Neuronal stem cell (in vitro differentiated cells): ENCODE measurements around the gene TANGO6.

Experiments
- DNase-seq: peaks from one replicate; pipeline ENCODE4 v3.0.0-alpha.2; 2013; ENCODE audit warnings: low spot score
- H2AFZ ChIP-seq: one replicate; pipeline ENCODE4 v1.6.1; 2013; ENCODE audit warnings: mild to moderate bottlenecking, low read length, inconsistent platforms
- H2AK5ac ChIP-seq: 2 replicates; pipeline ENCODE4 v1.6.1; 2013; ENCODE audit warnings: low read depth, mild to moderate bottlenecking, inconsistent platforms, low read length, moderate library complexity, mixed read lengths
- H2BK120ac ChIP-seq: 2 replicates; pipeline ENCODE4 v1.6.1; 2013; ENCODE audit warnings: low read depth, mild to moderate bottlenecking, inconsistent platforms, low read length, moderate library complexity, mixed read lengths
- H2BK12ac ChIP-seq: one replicate; pipeline ENCODE4 v1.6.1; 2013; ENCODE audit warnings: low read length, inconsistent platforms
- H2BK15ac ChIP-seq: 2 replicates; pipeline ENCODE4 v1.6.1; 2013; ENCODE audit warnings: mild to moderate bottlenecking, low read length, inconsistent platforms, mixed read lengths
- H2BK5ac ChIP-seq: one replicate; pipeline ENCODE4 v1.6.1; 2013; ENCODE audit warnings: inconsistent platforms, mild to moderate bottlenecking, low read length, moderate library complexity
- H3K14ac ChIP-seq: one replicate; pipeline ENCODE4 v1.6.1; 2013; ENCODE audit warnings: low read length, inconsistent platforms
- H3K18ac ChIP-seq: 2 replicates; pipeline ENCODE4 v1.6.1; 2013; ENCODE audit warnings: low read length, inconsistent platforms
- H3K23ac ChIP-seq: 2 replicates; pipeline ENCODE4 v1.6.1; 2013; ENCODE audit warnings: low read depth, mild to moderate bottlenecking, mixed read lengths, low read length, inconsistent platforms; ENCODE audit not compliant: poor library complexity
- H3K27ac ChIP-seq: replicated peaks from 3 replicates; pipeline ENCODE4 v1.5.1; 2013; ENCODE audit warnings: low read length, inconsistent platforms
- H3K27me3 ChIP-seq, 3 experiments: 2 replicates each; pipeline ENCODE4 v1.6.1; 2013; ENCODE audit warnings: low read length in 3 of 3, mild to moderate bottlenecking in 2 of 3, inconsistent platforms in 1 of 3, low read depth in 1 of 3, mixed read lengths in 1 of 3, moderate library complexity in 1 of 3; ENCODE audit not compliant: control insufficient read depth in 3 of 3, insufficient read depth in 3 of 3
- H3K36me3 ChIP-seq, 2 donors: replicated peaks in 1 of 2; 2 replicates each; pipeline ENCODE4 v1.6.1; 2013; ENCODE audit warnings: low read length in 2 of 2; ENCODE audit not compliant: control insufficient read depth in 2 of 2, insufficient read depth in 2 of 2
- H3K4ac ChIP-seq: 2 replicates; pipeline ENCODE4 v1.6.1; 2013; ENCODE audit warnings: inconsistent platforms, mild to moderate bottlenecking, low read length, moderate library complexity
- H3K4me1 ChIP-seq, 2 donors: 1 replicate in 1 of 2; 2 replicates in 1 of 2; pipeline ENCODE4 v1.6.1; 2013; ENCODE audit warnings: low read length in 2 of 2, low read depth in 1 of 2; ENCODE audit not compliant: control insufficient read depth in 2 of 2, insufficient read depth in 1 of 2
- H3K4me2 ChIP-seq: one replicate; pipeline ENCODE4 v1.6.1; 2013; ENCODE audit warnings: mild to moderate bottlenecking, low read length, inconsistent platforms; ENCODE audit not compliant: insufficient read depth, poor library complexity, severe bottlenecking
- H3K4me3 ChIP-seq, 2 donors: 2 replicates each; pipeline ENCODE4 v1.5.1; 2013; ENCODE audit warnings: low read length in 2 of 2, mild to moderate bottlenecking in 2 of 2, inconsistent platforms in 1 of 2, moderate library complexity in 1 of 2
- H3K79me1 ChIP-seq: one replicate; pipeline ENCODE4 v1.6.1; 2013; ENCODE audit warnings: low read depth, mild to moderate bottlenecking, inconsistent platforms, low read length, moderate library complexity
- H3K9ac ChIP-seq: one replicate; pipeline ENCODE4 v1.6.1; 2013; ENCODE audit warnings: mild to moderate bottlenecking, low read depth, low read length, inconsistent platforms; ENCODE audit not compliant: poor library complexity
- H3K9me3 ChIP-seq, 2 donors: replicated peaks in 1 of 2; 2 replicates each; pipeline versions ENCODE3 to v1.6.1; 2013; ENCODE audit warnings: low read length in 2 of 2, mild to moderate bottlenecking in 2 of 2, inconsistent platforms in 1 of 2, low read depth in 1 of 2, mixed read lengths in 1 of 2, moderate library complexity in 1 of 2; ENCODE audit not compliant: control insufficient read depth in 2 of 2, insufficient read depth in 1 of 2
- H4K8ac ChIP-seq: one replicate; pipeline ENCODE4 v1.6.1; 2013; ENCODE audit warnings: low read depth, mild to moderate bottlenecking, inconsistent platforms, low read length, moderate library complexity
- H4K91ac ChIP-seq: one replicate; pipeline ENCODE4 v1.6.1; 2013; ENCODE audit warnings: low read length, low read depth, mild to moderate bottlenecking, inconsistent platforms; ENCODE audit not compliant: poor library complexity
- WGBS, 2 donors: extraction: QIAGEN DNeasy Blood & Tissue Kit; methylation state at CpG; one replicate each; pipeline ENCODE4 v1.1.7; 2013; ENCODE audit warnings: missing lambda C conversion rate in 2 of 2, mixed read lengths in 1 of 2; ENCODE audit not compliant: insufficient read length in 2 of 2, insufficient replicate concordance in 1 of 2; ENCODE audit errors: extremely low coverage in 2 of 2; 5-methylcytosine and 5-hydroxymethylcytosine counted together

The TANGO6 gene

GRCh38 chr16:68993885-68994284 is 150.6 kb downstream of the TANGO6 start:
- Histone ChIP-seq H3K4me3 (no peak overlapping the region), H3K18ac (no peak overlapping the region), H3K36me3 (no peaks in the 10 kb centered on the region), H2BK12ac (no peak overlapping the region), H3K4me1 (no peaks in the 10 kb centered on the region), H3K23ac (no peak overlapping the region), H2BK5ac (no peak overlapping the region), H2BK120ac (no peak overlapping the region), H3K4ac (no peak overlapping the region), H4K8ac (no peak overlapping the region), H2AK5ac (no peak overlapping the region), H3K79me1 (no peaks in the 10 kb centered on the region), H2AFZ (no peak overlapping the region), H3K9ac (no peak overlapping the region), H3K14ac (no peak overlapping the region), H3K9me3 (no peaks in the 10 kb centered on the region), H2BK15ac (no peak overlapping the region), H3K27ac (no peak overlapping the region), H3K4me2 (no peak overlapping the region), H3K27me3 (no peaks in the 10 kb centered on the region), H4K91ac (no peak overlapping the region)
- no peak for DNase-seq
- WGBS, 2 donors: no CpG with 5 or more reads among the region's 1 CpG

DNA sequence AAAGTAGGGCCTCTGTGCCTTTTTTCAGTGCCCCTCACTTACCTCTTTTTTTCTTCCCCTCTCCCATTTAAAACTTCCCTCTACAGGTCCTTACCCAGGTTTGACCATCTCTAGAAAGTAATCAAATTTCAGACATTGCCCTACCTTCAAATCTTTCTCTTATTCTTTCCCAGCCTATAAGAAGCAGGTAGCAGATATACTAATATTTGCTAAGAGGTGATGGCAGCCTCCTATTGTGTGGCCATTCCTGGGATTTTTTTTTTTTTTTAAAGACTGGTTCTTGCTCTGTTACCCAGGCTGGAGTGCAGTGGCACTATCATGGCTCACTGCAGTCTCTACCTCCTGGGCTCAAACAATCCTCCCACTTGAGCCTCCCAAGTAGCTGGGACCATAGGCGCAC is 151.0 kb downstream of the TANGO6 start:
- no peaks in the 10 kb centered on the region for H3K4me1 ChIP-seq
- H3K4ac ChIP-seq: no peak overlapping the region
- no peak overlapping the region for H2AK5ac ChIP-seq
- H3K4me2 ChIP-seq: no peak overlapping the region
- H2BK5ac ChIP-seq: no peak overlapping the region
- H4K8ac ChIP-seq: no peak overlapping the region
- no peak overlapping the region for H4K91ac ChIP-seq
- H3K27ac ChIP-seq: no peak overlapping the region
- H2BK15ac ChIP-seq: no peak overlapping the region
- no peaks in the 10 kb centered on the region for H3K36me3 ChIP-seq
- no peak overlapping the region for H2AFZ ChIP-seq
- H3K18ac ChIP-seq: no peak overlapping the region
- no peak overlapping the region for H3K23ac ChIP-seq
- DNase-seq: no peak
- no peaks in the 10 kb centered on the region for H3K79me1 ChIP-seq
- no peak overlapping the region for H3K4me3 ChIP-seq
- no peak overlapping the region for H2BK12ac ChIP-seq
- no peak overlapping the region for H3K9ac ChIP-seq
- H3K27me3 ChIP-seq: no peaks in the 10 kb centered on the region
- no peaks in the 10 kb centered on the region for H3K9me3 ChIP-seq
- no peak overlapping the region for H2BK120ac ChIP-seq
- no peak overlapping the region for H3K14ac ChIP-seq
- WGBS, 2 donors: no CpG with 5 or more reads among the region's 1 CpG

GRCh38 chr16:68995011-68995504 is 151.7 kb downstream of the TANGO6 start:
- Histone ChIP-seq H3K79me1 (no peaks in the 10 kb centered on the region), H3K27ac (no peak overlapping the region), H2BK15ac (no peak overlapping the region), H2BK12ac (no peak overlapping the region), H3K4me1 (no peaks in the 10 kb centered on the region), H3K4ac (no peak overlapping the region), H3K4me3 (no peak overlapping the region), H3K4me2 (no peak overlapping the region), H3K9ac (no peak overlapping the region), H3K14ac (no peak overlapping the region), H3K18ac (no peak overlapping the region), H3K27me3 (no peaks in the 10 kb centered on the region), H3K23ac (no peak overlapping the region), H4K91ac (no peak overlapping the region), H3K9me3 (no peaks in the 10 kb centered on the region), H2AK5ac (no peak overlapping the region), H4K8ac (no peak overlapping the region), H2BK120ac (no peak overlapping the region), H2BK5ac (no peak overlapping the region), H3K36me3 (no peaks in the 10 kb centered on the region), H2AFZ (no peak overlapping the region)
- no peak for DNase-seq

DNA sequence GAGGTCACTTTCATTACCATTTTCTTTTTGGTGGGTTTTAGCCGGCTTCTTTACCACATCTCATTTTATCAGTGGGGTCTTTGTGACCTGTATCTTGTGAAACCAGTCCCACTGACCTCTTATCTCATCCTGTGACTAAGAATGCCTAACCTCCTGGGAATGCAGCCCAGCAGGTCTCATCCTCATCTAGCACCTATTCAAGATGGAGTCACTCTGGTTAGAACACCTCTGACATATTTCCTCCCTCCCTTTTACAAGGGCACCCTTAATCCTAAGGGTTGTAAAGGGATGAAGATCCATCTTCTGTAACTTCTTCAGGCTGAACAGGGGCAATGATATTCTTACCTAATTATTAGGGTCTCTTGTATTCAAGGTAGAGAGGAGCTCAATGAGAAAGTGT is 154.2 kb downstream of the TANGO6 start:
- Histone ChIP-seq H2BK15ac (no peak overlapping the region), H3K4me2 (no peak overlapping the region), H3K27ac (no peak overlapping the region), H3K4me3 (no peak overlapping the region), H3K4ac (no peak overlapping the region), H3K23ac (no peak overlapping the region), H3K18ac (no peak overlapping the region), H3K9me3 (peaks cover 2 to 3% of the 10 kb centered on the region in 2 donors), H2BK120ac (no peak overlapping the region), H3K14ac (no peak overlapping the region), H3K9ac (no peak overlapping the region), H3K79me1 (no peaks in the 10 kb centered on the region), H4K91ac (no peak overlapping the region), H2BK12ac (no peak overlapping the region), H2AFZ (no peak overlapping the region), H3K27me3 (no peaks in the 10 kb centered on the region), H3K36me3 (no peaks in the 10 kb centered on the region), H3K4me1 (no peaks in the 10 kb centered on the region), H2BK5ac (no peak overlapping the region), H4K8ac (no peak overlapping the region), H2AK5ac (no peak overlapping the region)
- DNase-seq: no peak
- no CpG with 5 or more reads among the region's 1 CpG for WGBS, 2 donors
